Right lung (tissue), 5 donors: ENCODE data around the gene EPHB2. TPM values are rescaled to one million over a fixed set of nuclear protein-coding genes. Genes with fewer than 3 reads are reported as not detected.

ENCODE experiments used
- DNase-seq, 2 donors: peaks; one replicate each; pipeline ENCODE4 v3.0.0-alpha.2; 2013
- polyA plus RNA-seq, 5 donors: library from polyadenylated mRNA; unstranded; fragments of 120-200 nt; gene quantifications; one replicate each; pipeline versions ENCODE4 v1.2.1 to v1.2.3, GENCODE V29; 2013; ENCODE audit warnings: inconsistent platforms in 1 of 5, low replicate concordance in 1 of 5; ENCODE audit not compliant: insufficient read length in 5 of 5, insufficient read depth in 1 of 5

The EPHB2 gene
- polyA plus RNA-seq, 5 donors = 14.6 to 20.0 (median 15.1) TPM

- no peak for DNase-seq
Observed at GRCh38 chr1:22717037-22717760, 6.6 kb downstream of the EPHB2 start.

DNA sequence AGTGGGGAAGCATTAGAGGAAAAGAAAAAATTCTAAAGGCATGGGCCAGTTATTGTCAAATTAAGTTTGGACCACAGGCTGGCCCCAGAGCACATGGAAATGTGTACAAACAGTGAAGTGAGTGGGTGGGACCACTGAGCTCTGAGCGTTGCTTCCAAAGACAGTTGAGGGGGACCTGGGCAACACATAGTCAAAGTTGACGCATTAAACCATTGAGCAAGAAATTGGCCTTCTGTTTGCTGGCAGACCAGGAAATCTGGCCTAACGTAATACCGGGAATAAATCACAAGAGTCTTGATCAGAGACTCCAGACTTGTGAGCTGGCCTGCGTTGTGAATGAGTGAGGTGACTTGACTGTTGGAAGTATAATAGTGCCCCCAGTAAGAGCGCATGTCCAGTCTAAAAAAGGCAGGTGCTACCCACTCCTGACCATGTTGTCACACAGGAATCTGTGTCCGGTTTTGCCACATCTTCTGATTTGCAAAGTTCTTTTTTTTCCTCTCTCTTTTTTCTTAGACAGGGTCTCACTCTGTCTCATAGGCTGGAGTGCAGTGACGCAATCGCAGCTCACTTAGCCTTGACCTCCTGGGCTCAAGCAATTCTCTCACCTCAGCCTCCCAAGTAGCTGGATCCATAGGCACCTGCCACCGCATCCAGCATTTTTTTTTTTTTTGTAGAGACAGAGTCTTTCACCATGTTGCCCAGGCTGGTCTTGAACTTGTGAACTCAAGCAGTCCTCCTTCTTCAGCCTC lies 10.7 kb downstream of the EPHB2 start:
- no peak for DNase-seq

DNA sequence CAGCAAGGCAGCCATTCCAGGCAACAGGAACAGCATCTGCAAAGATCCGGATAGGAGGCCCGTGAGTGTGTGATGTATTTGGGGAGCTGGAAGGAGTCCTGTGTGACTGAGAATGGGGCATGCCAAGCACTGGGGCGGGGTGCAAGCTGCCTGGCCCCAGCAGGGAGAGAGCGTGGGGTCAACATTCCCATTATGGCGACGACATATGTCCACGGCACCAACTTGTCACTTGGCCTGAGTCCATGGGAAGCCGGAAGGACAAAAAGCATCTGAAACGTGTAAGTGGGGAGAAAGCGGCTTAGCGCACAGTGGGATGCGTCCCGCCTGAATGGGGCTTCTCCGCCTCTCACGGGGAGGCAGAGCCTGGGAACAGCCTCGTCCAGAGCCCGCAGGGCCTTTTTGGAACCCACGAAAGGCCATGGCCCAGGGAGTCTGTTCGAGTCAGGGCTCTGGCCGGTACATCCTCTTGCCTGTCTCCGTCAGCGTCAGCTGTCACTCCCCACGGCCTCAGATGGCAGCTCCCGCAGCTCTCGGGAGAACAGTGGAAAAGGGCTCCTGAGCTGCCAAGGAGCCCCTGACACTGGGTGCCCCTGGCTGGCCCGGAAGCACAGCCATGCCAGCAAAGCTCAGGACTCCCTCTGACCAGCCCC lies 12.4 kb downstream of the EPHB2 start:
- no peak for DNase-seq

- no peak for DNase-seq
Observed at GRCh38 chr1:22727873-22728272, 17.2 kb downstream of the EPHB2 start.

- no peak for DNase-seq
Observed at GRCh38 chr1:22728751-22729399, 18.2 kb downstream of the EPHB2 start.

GRCh38 chr1:22729400-22729773 lies 18.7 kb downstream of the EPHB2 start:
- no peak for DNase-seq

DNA sequence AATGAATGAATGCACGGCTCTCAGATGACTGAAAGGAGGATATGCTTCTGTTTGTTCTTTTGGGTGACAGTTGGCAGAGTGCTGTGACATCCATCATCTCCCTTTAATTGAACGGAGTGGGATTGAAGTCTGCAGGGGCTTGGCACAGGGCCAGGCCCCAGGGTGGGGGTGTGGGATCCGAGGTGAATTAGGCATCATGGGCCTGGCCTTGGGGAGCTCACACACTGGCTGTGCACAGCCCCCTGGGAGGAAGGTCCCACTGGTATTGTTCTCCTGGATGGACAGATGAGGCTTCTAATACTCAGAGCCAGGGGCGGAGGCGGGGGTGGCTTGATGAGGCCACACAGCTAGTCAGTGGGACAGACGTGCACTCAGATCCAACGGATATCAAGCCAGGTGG lies 19.3 kb downstream of the EPHB2 start:
- no peak for DNase-seq

- DNase-seq = no peak
Observed at GRCh38 chr1:22731924-22732720, 21.5 kb downstream of the EPHB2 start.

DNA sequence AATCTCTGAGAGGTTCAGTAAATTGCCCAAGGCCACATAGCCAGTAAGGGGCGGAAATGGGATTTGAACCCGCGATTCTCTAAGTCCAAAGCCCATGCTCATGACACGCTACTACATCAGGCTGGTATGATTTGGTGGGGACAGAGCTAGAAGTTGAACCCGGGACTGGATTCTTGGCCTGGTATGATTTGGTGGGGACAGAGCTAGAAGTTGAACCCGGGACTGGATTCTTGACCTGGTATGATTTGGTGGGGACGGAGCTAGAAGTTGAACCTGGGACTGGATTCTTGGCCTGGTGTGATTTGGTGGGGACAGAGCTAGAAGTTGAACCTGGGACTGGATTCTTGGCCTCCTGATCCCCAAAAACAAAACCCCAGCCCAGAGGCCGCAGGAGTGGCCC lies 23.0 kb downstream of the EPHB2 start:
- DNase-seq = no peak

DNA sequence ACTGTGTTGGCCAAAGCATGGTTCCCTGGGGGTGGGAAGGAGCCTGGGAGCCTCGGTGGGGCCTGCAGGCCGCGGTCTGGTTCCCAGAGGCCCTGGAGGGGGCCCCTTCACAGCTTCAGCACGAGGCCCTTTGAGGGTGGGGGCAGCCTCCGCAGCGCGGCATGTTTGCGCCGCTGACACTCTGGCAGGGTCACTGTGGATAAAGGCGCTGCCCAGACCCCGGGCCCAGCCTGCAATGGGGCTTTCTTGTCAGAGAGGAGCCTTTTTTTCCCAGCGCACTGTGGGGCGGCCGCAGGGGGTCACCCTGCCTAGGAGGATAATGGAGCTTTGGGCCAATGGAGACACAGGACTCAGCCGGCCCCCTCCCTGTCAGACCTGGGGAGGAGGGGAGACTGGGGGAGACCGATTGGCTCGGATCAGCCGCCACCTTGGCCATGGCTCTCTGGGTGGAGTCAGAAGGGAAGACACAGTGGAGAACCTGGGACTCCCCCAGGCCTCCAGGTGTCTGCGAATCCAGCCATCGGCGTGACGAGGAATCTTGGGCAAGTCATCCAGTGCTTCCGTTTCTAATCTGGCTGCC lies 26.0 kb downstream of the EPHB2 start:
- no peak for DNase-seq

DNA sequence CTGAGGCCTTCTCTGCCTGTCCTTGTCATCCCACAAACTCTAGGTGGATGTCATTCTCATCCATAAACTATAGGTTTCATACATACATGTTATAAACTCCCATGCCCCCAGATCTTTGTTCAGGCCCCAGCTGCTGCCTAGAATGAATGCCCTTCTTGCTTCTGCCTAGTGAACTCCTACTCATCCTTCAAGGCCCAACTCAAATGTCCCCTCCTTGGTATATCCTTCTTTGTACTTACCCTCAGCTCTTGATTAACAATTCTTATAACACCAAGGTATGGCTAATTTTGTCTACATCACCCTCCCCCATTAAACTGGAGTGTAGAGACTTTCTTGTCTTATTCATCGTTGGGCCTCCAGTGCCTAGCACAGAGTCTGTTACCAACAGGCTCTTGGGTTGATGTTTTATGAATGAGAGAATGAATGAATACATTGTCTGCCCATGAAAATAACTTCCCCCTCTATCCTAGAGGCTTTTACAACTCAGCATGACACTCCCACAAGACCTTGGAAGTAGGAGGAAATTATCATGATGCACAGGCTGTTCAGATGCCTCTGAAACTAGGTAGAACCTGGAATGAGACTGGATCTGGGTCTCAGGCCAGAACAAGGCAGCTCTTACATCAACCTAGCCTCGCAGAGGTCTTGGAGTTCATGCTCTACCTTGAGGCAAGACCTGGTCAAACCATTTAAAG lies 26.9 kb downstream of the EPHB2 start:
- DNase-seq = no peak

- DNase-seq = no peak
Observed at GRCh38 chr1:22738069-22738435, 27.4 kb downstream of the EPHB2 start.

GRCh38 chr1:22738522-22738921 lies 27.9 kb downstream of the EPHB2 start:
- DNase-seq = no peak

GRCh38 chr1:22739648-22740385 lies 29.2 kb downstream of the EPHB2 start:
- no peak for DNase-seq

DNA sequence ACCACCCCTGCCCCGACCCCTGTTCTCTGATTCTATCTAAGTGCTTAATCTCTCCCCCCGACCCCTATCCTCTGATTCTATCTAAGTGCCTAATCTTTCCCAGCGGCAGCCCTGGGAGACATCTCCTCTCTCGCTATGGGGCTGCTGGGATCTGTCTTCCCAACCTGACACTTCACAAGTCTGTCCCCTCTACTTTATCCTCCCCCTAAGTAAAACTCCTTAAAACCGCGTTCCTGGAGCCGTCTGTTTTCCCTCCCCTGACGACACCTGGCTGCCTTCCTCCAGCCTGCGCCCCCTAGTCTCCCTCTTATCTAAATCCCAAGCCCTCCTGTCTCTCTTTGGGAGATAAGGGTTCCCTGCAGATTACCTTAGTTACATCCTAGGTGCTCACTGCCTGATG lies 30.5 kb downstream of the EPHB2 start:
- DNase-seq = no peak

- DNase-seq = no peak
Observed at GRCh38 chr1:22745669-22746585, 35.3 kb downstream of the EPHB2 start.

- DNase-seq = no peak
Observed at GRCh38 chr1:22747021-22747734, 36.5 kb downstream of the EPHB2 start.

GRCh38 chr1:22747735-22748073 lies 37.1 kb downstream of the EPHB2 start:
- DNase-seq = no peak
